Measurements from ENCODE around the gene KCNMA1.

Gene KCNMA1

GRCh38 chr10:77533887-77534278 lies 103.7 kb downstream of the KCNMA1 start:
- H3K4me3 ChIP-seq (ENCODE audit: low read depth, low read length) = no peak overlapping the region
- TF ChIP-seq MAX (IDR thresholded peaks at IDR 0.05; ENCODE audit: low read depth, low read length) (no peak), CTCF (IDR thresholded peaks at IDR 0.05; ENCODE audit: low read depth, low read length) (no peak), POLR2A (IDR thresholded peaks at IDR 0.05; ENCODE audit: extremely low read depth, insufficient read length) (no peak), MYC (IDR thresholded peaks at IDR 0.05; ENCODE audit: low read depth, low read length) (no peak)
- DNase-seq (ENCODE audit: low read depth) = no peak

GRCh38 chr10:77533146-77533886 lies 104.3 kb downstream of the KCNMA1 start:
- H3K4me3 ChIP-seq (ENCODE audit: low read depth, low read length) = no peak overlapping the region
- no peak for DNase-seq (ENCODE audit: low read depth)
- TF ChIP-seq CTCF (IDR thresholded peaks at IDR 0.05; ENCODE audit: low read depth, low read length) (no peak), POLR2A (IDR thresholded peaks at IDR 0.05; ENCODE audit: extremely low read depth, insufficient read length) (no peak), MYC (IDR thresholded peaks at IDR 0.05; ENCODE audit: low read depth, low read length) (no peak), MAX (IDR thresholded peaks at IDR 0.05; ENCODE audit: low read depth, low read length) (no peak)

GRCh38 chr10:77532068-77532467 lies 105.5 kb downstream of the KCNMA1 start:
- no peak for DNase-seq (ENCODE audit: low read depth)
- no peak for TF ChIP-seq POLR2A (IDR thresholded peaks at IDR 0.05; ENCODE audit: extremely low read depth, insufficient read length)
- no peak for TF ChIP-seq MYC (IDR thresholded peaks at IDR 0.05; ENCODE audit: low read depth, low read length)
- no peak for TF ChIP-seq MAX (IDR thresholded peaks at IDR 0.05; ENCODE audit: low read depth, low read length)
- TF ChIP-seq CTCF (IDR thresholded peaks at IDR 0.05; ENCODE audit: low read depth, low read length) = no peak
- no peak overlapping the region for H3K4me3 ChIP-seq (ENCODE audit: low read depth, low read length)

GRCh38 chr10:77531441-77532001 lies 106.1 kb downstream of the KCNMA1 start:
- no peak for TF ChIP-seq POLR2A (IDR thresholded peaks at IDR 0.05; ENCODE audit: extremely low read depth, insufficient read length)
- TF ChIP-seq MAX (IDR thresholded peaks at IDR 0.05; ENCODE audit: low read depth, low read length) = peak; percentile 60
- DNase-seq (ENCODE audit: low read depth) = peak; percentile 58
- no peak overlapping the region for H3K4me3 ChIP-seq (ENCODE audit: low read depth, low read length)

- TF ChIP-seq MYC (IDR thresholded peaks at IDR 0.05; ENCODE audit: low read depth, low read length) = no peak
- TF ChIP-seq MAX (IDR thresholded peaks at IDR 0.05; ENCODE audit: low read depth, low read length) = no peak
- no peak for TF ChIP-seq POLR2A (IDR thresholded peaks at IDR 0.05; ENCODE audit: extremely low read depth, insufficient read length)
- no peak for TF ChIP-seq CTCF (IDR thresholded peaks at IDR 0.05; ENCODE audit: low read depth, low read length)
- DNase-seq (ENCODE audit: low read depth) = no peak
- no peak overlapping the region for H3K4me3 ChIP-seq (ENCODE audit: low read depth, low read length)
These were observed 107.6 kb downstream of the KCNMA1 start for GRCh38 chr10:77530011-77530410.

- H3K4me3 ChIP-seq (ENCODE audit: low read depth, low read length) = no peak overlapping the region
- DNase-seq (ENCODE audit: low read depth) = no peak
- no peak for TF ChIP-seq CTCF (IDR thresholded peaks at IDR 0.05; ENCODE audit: low read depth, low read length)
- no peak for TF ChIP-seq POLR2A (IDR thresholded peaks at IDR 0.05; ENCODE audit: extremely low read depth, insufficient read length)
- TF ChIP-seq MAX (IDR thresholded peaks at IDR 0.05; ENCODE audit: low read depth, low read length) = no peak
- no peak for TF ChIP-seq MYC (IDR thresholded peaks at IDR 0.05; ENCODE audit: low read depth, low read length)
These were observed 108.5 kb downstream of the KCNMA1 start for GRCh38 chr10:77529050-77529576.

Data from NB4 (cell line).